DMS 273 (cell line): ENCODE data around the gene CDH23.

Source experiments
- DNase-seq: peaks from one replicate; lab custom pipeline; 2025; ENCODE audit not compliant: unreplicated experiment; lab: John Stamatoyannopoulos, UW

CDH23 gene

GRCh38 chr10:71577345-71577744 lies 180.6 kb downstream of the CDH23 start:
- no peak for DNase-seq

DNA sequence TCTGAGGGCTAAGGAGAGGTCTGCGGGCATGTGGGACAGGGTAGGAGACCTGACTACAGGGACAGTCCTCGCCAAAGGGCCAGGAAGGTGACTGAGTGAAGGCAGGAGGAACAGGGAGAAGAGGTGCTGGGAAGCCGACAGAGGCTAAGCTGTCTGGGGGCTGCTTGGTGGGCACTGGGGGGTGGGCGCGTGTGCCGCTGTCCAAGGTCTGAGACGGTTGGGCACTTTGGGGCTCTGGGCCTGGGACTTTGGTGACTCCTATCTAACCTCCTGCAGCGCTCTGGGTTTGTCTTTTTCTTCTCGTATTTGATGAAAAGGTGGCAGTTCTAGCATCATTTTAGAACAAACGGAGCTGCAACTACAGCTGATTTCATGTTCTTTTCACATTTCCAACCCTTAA lies 181.3 kb downstream of the CDH23 start:
- DNase-seq, result no peak

GRCh38 chr10:71579668-71580067 lies 182.9 kb downstream of the CDH23 start:
- DNase-seq, result no peak

- no peak for DNase-seq
Observed at GRCh38 chr10:71580415-71580814, 183.7 kb downstream of the CDH23 start.

- no peak for DNase-seq
Observed at GRCh38 chr10:71580926-71581325, 184.2 kb downstream of the CDH23 start.

DNA sequence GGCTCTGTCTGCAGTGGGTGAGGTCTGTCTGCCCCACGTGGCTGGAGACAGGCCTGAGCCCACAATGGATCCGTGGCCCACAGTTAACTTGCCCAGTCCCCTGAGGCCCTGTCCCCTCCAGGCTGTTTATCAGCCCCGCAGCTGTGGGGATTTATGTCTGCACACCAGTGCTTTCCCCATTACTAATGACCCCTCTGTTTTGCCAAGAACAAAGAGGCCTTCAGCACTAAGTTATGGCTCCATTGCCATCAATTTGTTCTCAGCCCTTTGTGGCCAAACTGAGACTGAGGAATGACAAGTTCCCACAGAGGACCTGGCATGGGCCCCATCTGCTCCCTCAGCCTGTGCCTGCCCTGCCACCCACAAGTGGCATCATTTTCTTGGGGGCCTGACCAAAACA lies 184.7 kb downstream of the CDH23 start:
- DNase-seq, result no peak

GRCh38 chr10:71582019-71582418 lies 185.3 kb downstream of the CDH23 start:
- DNase-seq, result no peak

- DNase-seq, result no peak
Observed at GRCh38 chr10:71582506-71583475, 186.1 kb downstream of the CDH23 start.

- DNase-seq, result no peak
Observed at GRCh38 chr10:71584461-71584860, 187.7 kb downstream of the CDH23 start.

- DNase-seq, result no peak
Observed at GRCh38 chr10:71584902-71585563, 188.3 kb downstream of the CDH23 start.

DNA sequence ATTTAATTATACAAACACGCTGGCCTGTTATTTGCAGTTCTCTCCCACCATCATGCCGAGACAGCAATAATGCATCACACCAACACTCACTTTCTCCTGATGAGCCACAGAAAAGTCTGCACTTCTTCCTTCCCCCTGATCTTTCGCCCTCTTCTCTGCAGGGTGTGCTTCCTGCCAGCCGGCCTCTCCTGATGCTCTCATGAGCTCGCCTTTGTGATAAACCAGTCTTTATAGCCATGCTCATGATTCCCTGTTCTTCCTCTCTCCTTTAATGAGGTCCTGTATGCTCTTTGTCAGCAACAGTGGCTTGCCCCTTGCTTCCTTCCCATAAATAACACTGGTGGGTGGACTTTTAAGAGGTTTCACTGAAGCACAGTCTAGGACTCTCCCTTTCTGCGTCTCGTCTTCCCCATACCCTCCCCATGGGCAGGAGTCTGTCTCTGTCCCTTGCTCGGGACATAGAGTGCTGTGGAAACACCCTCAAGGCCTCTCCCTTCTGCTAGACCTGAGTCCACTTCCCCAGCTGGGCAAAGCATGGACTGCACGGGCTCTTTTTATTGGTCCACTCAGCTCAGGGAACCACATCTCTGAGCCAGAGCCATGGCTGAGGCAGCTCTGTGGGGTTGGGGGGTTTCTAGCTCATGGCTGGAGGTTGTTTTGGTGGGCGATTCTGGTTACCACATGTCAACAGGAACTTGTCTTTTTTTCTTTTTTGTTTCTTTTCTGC lies 189.0 kb downstream of the CDH23 start:
- DNase-seq, result no peak

GRCh38 chr10:71587941-71588573 lies 191.3 kb downstream of the CDH23 start:
- DNase-seq, result peak; percentile 62

- no peak for DNase-seq
Observed at GRCh38 chr10:71588685-71589084, 192.0 kb downstream of the CDH23 start.

DNA sequence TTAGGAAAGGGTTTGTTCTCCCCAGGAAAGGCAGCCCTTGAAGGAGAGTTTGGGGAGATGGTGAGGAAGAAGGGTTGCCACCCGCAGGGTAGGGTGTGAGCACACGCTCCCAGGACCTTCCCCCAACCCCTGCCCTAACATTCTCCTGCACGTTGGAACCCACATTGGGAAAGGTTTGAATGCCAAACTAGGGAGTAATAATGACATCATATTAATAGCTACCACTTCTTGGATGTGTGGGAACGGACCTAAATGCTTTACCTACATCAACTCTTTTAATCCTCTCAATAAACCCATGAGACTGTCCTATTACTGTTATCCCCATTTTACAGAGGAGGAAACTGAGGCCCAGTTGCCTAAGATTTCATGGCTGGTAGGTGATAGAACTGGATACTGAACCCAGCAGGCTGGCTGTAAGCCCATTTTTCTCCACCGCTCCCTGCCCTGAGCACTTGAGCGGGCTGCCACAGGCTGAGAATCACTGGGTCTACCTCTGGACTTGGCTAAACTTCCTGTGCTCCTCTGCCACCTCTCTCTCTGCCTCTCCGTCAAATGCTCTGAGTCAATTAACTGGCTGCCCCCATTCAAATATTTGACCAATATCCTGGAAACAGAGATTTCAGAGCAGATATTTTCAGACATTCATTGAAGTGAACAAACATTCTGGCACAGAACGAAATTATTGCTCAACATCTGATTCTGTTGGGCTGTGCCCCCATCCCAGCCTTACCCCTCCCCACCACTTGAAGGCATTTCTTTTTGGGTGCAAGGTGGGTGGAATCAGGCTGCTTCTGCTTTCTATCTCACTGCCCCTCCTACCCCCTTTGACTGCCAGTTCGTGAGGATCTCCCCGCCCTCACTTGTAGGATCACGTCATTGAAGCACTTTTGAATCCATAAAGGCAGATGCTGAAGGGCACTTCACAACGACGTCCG lies 193.2 kb downstream of the CDH23 start:
- no peak for DNase-seq

DNA sequence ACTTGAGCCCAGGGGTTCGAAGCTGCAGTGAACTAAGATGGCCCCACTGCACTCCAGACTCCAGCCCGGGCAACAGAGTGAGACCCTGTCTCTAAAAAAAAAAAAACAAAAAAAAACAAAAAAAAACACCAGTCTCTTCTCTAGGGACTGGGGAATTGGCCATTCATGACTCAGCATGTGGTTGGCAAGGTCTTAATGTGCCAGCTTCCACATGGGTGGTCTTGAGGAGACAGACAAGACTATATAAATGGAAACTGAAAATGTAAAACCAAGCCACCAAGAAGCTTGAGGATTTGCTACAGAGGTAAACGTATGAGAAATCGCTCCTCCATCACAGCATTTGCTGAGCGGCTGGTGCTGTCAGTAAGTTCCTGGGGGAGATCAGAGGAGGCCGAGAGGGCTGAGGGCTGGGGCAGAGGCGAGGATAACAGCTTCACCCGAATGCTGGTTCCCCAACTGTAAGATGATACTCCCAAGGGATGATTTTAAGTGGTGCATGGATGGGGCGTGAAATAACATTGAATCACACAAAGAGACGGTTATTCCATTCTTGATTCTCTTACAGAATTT lies 194.1 kb downstream of the CDH23 start:
- no peak for DNase-seq

DNA sequence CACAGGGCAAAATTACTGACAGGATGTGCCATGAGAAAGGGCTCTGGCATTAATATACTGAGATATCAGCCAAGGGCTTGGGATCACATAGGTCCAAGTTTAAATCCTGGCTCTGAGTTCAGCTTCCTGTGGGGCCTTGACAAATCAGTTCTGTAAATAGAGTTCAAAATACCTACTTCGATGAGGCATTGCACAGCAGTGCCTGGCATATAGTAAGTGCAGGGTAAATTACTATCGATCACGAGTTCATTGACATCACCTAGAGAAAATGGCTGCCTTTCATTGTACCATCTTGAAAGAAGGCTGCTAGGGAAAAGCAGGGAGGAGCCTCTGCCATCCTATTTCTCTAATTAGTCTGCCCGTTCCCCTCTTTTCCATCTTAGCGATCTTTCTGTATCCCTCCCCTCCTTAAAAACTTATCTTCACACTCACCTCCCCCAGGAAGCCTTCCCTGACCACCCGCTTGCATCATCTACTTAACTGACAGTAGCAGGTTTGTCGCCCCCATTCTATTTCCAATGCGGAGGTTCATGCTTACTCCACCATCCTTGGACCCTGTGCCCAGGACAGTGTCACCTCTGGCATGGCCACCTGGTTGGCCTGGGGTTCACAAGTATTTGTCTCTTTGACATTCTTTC lies 198.3 kb downstream of the CDH23 start:
- DNase-seq, result no peak

DNA sequence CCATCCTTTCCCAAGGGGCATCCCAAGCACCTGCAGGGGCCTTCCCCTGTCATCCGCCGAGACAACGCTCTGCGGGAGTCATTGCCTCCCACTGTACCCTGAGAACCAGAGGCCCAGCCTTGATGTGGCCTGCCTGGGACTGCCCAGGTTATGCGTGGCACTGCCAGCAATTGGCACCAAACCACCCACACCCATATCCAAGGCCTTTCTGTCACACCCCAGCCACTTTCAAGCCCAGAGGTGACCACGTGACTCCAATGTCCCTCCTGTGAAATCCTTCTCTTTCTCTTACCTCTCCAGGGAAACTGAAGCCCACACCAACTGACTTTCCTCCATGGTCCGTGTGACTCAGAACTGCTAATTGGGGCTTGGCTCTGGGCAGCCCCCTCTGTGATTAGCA lies 198.9 kb downstream of the CDH23 start:
- DNase-seq, result no peak

- no peak for DNase-seq
Observed at GRCh38 chr10:71596127-71596526, 199.4 kb downstream of the CDH23 start.

- DNase-seq, result no peak
Observed at GRCh38 chr10:71596759-71597158, 200.0 kb downstream of the CDH23 start.
